ENCODE results near the gene PDCL3.

Gene PDCL3

DNA sequence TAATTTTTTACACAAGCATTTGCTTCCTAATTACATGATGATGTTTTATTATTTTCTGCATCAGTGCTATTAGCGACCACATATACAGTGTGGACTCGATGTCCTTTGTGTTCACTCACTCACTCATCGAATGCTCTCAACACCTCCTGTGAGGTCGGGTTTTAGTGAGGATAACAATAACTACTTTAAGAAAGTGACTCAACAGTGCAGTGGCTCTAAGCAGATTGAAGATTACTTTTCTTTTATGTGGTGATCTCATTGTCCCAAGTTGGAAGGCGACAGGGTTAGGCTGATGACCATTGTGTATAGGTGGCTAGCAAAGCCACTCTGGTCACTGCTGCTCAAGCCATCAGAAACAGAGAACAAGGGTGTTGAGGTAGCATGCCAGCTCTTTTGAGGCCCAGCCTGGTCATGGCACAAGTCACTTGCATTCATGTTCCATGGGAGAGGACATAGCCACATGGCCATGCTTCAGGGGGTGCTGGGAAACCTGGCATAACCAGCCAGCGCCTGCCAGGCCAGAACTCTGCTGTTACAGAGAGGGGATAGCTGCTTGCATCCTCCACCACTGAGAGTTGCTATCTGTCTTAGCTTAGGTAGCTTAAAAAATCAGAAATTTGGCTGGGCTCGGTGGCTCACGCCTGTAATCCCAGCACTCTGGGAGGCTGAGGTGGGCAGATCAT is 60.4 kb downstream of the PDCL3 start:
- no peak for DNase-seq (ENCODE audit: low read depth)
- no peak overlapping the region for H3K4me3 ChIP-seq (ENCODE audit: low read depth, low read length)
- TF ChIP-seq, protein P1, sequence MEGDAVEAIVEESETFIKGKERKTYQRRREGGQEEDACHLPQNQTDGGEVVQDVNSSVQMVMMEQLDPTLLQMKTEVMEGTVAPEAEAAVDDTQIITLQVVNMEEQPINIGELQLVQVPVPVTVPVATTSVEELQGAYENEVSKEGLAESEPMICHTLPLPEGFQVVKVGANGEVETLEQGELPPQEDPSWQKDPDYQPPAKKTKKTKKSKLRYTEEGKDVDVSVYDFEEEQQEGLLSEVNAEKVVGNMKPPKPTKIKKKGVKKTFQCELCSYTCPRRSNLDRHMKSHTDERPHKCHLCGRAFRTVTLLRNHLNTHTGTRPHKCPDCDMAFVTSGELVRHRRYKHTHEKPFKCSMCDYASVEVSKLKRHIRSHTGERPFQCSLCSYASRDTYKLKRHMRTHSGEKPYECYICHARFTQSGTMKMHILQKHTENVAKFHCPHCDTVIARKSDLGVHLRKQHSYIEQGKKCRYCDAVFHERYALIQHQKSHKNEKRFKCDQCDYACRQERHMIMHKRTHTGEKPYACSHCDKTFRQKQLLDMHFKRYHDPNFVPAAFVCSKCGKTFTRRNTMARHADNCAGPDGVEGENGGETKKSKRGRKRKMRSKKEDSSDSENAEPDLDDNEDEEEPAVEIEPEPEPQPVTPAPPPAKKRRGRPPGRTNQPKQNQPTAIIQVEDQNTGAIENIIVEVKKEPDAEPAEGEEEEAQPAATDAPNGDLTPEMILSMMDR (conservative IDR thresholded peaks at IDR 0.05; ENCODE audit: low read depth, low read length), result no peak

DNA sequence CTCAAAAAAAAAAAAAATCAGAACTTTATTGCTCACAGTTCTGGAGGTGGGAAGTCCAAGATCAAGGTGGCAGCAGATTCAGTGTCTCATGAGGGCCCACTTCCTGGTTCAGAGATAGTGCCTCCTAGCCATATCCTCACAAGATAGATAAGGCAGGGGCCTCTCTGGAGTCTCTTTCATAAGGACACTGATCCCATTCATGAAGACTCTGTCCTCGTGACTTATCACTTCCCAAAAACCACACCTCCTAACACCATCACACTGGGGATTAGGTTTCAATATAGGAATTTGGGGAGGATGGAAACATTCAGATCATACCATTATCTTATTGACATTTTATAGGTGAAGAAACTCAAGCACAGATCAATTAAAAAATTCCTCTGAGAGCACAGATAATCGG is 61.1 kb downstream of the PDCL3 start:
- no peak for DNase-seq (ENCODE audit: low read depth)
- H3K4me3 ChIP-seq (ENCODE audit: low read depth, low read length), result no peak overlapping the region
- TF ChIP-seq, protein P1 (conservative IDR thresholded peaks at IDR 0.05; ENCODE audit: low read depth, low read length), result no peak

DNA sequence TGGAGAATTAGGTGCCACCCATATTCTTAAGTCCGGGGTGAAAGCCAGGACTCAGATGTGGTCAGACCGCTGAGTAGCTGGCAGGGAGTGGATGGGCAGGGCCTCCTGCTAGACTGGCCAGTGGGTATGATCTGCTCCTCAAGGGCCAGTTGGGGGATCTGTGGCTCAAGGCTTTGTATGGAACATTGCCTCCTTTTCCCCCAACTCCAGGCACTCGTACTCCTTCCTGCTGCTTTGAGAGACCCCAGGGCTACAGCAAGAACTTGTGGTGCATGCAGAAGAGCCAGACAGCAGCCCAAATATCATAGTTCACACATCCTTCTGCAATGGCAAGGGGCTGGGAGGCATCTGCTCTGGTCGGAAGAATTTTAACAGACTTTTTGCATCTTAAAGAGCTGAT is 61.7 kb downstream of the PDCL3 start:
- DNase-seq (ENCODE audit: low read depth), result no peak
- TF ChIP-seq, protein P1 (conservative IDR thresholded peaks at IDR 0.05; ENCODE audit: low read depth, low read length), result no peak
- no peak overlapping the region for H3K4me3 ChIP-seq (ENCODE audit: low read depth, low read length)

DNA sequence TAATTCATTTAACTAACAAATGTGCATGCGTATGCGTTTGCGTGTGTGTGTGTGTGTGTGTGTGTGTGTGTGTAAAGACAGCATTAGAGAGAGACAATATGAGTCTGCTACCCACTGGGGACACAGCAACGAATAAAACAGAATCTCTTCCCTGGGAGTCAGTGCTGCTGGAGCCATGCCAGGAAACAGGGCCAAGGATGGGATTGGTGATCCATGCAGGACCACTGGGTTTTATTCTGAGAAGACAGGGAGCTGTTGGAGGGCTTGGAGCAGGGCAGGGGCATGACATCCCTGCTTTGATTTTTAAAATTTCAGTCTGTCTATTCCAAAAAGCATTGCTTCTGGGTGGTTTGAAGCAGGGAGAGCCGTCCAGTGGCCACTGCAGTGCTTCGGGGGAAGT is 62.9 kb downstream of the PDCL3 start:
- TF ChIP-seq, protein P1 (conservative IDR thresholded peaks at IDR 0.05; ENCODE audit: low read depth, low read length), result no peak
- no peak for DNase-seq (ENCODE audit: low read depth)
- no peak overlapping the region for H3K4me3 ChIP-seq (ENCODE audit: low read depth, low read length)

Data from choroid plexus epithelial cell (primary cell).